Measurements from ENCODE around the gene TEX29.

Gene TEX29

DNA sequence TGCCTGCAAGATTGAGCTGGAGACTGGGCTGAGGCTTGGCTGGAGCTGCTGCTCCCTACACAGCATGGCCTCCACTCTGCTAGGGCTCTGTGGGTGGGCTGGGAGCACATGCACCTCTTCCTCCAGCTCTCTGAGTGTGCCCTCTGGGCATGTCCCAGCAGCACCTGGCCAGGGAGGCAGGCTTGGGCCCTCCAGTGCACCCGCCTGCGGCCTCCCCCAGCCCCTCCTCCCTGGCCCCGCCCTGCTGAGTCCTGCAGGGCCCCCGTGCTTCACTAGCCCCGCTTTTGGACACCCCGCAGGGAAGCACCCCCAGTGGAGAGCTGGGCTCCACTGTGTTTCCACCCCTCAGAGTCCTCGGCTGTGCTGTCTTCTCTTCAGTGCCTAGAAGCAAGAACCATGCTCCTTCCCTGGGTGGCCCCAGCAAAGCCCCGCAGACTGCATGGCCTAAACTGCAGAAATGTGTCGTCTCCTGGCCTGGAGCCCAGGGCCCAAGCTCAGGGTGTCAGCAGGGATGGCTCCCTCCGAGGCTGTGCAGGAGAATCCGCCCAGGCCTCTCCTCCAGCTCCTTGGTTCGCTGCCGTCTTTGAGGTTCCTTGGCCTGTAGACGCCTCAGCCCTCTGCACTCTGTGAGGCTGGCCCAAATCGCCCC, 5.0 kb upstream of the TEX29 start:
- Histone ChIP-seq H3K4me1 (no peaks in the 10 kb centered on the region), H3K36me3 (peaks cover 23 to 39% (median 28%) of the 10 kb centered on the region in 11 experiments), H3K4me2 (no peak overlapping the region), H3K27ac (no peak overlapping the region), H3K27me3 (no peaks in the 10 kb centered on the region), H3K9ac (no peak overlapping the region), H4K20me1 (peaks cover 0 to 22% (median 0%) of the 10 kb centered on the region in 11 experiments; a peak in 8 of 22 replicates), H3K9me3 (replicated peaks in 1 of 11) (peaks cover 3 to 29% (median 26%) of the 10 kb centered on the region in 11 experiments; a peak in 18 of 22 replicates), H3K4me3 (no peak overlapping the region)
- no peak for TF ChIP-seq Cebpa-rat (IDR thresholded peaks at IDR 0.05)

DNA sequence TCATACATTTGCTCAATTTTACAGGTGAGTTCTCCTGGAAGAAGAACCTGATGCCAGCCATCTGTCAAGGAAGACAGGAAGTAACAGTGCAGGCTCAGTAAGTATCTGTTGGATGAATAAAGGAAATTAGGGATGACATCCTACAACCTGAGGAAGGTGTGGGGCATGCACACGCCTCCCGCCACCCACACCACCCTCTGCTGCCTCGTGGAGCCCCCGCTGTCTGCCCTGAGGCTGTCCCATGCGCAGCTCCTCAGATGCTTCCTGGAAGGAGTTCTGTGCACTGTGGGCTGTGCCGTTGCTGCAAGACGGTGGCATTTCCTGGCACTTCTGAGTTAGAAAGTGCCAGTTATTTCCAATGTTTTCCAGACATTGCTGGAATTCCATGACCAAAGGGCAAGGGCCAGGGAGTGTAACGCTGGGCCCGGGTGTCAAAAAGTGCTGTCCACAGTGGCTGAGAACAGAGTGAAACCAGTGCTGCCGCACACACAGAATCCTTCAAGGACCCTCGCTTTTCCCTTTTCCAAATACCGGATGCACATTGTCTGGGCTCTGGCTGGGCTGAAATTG, 4.2 kb upstream of the TEX29 start:
- no peak overlapping the region for H3K27ac ChIP-seq

DNA sequence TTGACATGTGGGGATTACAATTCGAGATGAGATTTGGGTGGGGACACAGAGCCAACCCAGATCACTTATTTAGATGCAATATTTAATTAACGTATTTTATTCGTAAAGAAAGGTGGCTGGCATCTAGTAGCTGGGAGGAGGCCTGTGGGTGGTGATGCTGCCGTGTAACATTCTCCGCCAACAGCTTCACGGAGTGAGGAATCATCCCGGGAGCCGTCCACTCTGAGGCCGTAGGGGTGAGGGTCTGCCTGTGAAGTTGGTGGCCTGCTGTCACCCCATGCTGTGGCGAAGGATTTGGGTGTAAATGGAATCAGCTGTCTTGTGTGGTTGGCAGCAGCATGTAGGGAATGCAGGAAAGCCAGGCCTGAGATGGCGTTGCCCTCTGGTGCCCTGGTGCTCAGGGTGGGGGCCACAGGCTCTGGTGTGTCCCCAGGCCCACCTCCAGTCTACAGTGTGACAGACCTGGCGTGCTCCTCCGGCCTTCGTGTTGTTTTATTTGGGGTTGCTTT, 3.3 kb upstream of the TEX29 start:
- Histone ChIP-seq H3K27ac (no peak overlapping the region), H3K4me1 (peaks cover 0 to 2% (median under 1%) of the 10 kb centered on the region in 10 experiments; a peak in 7 of 20 replicates), H3K27me3 (no peaks in the 10 kb centered on the region), H3K9me3 (replicated peaks in 1 of 11) (peaks cover 0 to 14% (median 12%) of the 10 kb centered on the region in 11 experiments; a peak in 17 of 22 replicates), H3K9ac (no peak overlapping the region), H3K4me2 (no peak overlapping the region), H4K20me1 (peaks cover 0 to 18% (median 0%) of the 10 kb centered on the region in 11 experiments; a peak in 4 of 22 replicates), H3K36me3 (peaks cover 11 to 22% (median 14%) of the 10 kb centered on the region in 11 experiments; a peak in 21 of 22 replicates), H3K4me3 (no peak overlapping the region)
- TF ChIP-seq Cebpa-rat (IDR thresholded peaks at IDR 0.05), result no peak

More for the DNA sequence above, 4.2 kb upstream of the TEX29 start:
- Histone ChIP-seq H3K27me3 (no peaks in the 10 kb centered on the region), H4K20me1 (peaks cover 0 to 18% (median 0%) of the 10 kb centered on the region in 11 experiments; a peak in 6 of 22 replicates), H3K4me2 (no peak overlapping the region), H3K36me3 (peaks cover 19 to 31% (median 23%) of the 10 kb centered on the region in 11 experiments), H3K9me3 (replicated peaks in 1 of 11) (peaks cover 1 to 22% (median 20%) of the 10 kb centered on the region in 11 experiments; a peak in 18 of 22 replicates), H3K9ac (no peak overlapping the region), H3K4me1 (no peaks in the 10 kb centered on the region), H3K4me3 (no peak overlapping the region)
- no peak for TF ChIP-seq Cebpa-rat (IDR thresholded peaks at IDR 0.05)

DNA sequence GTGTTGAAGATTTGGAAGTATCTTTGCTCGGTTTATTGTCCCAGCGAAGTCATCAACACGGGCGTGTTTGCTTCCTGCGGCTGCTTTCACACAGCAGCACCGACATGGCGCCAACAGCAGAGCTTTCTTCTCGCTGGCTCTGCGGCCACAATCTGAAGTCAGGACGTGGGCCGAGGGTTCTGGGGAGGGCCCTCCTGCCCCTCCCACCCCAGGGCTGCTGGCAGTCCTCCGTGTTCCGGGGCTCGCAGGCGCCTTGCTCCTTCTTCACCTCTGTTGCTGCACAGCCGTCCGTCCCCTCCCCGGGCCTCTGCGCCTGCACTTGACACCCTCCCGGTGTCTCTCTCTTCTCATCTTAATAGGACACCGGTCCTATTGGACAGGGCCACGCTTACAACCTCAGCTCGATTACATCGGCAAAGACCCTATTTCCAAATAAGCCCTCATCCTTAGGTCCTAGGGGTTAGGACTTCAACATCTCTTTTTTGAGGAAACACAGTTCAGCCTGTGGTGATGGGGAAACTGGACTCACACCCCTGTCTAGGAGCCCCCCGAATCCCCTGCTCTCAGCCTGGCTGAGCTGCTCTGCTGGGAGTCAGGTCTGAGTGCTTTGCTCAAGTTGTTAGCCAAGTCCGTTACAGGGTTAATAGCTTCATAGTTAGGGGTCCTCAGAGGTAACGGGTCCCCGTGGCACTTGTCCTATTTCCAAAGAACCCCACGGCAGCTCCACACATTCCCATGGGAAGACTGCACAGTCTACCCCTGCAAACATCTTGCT, 2.7 kb upstream of the TEX29 start:
- H3K9ac ChIP-seq, result no peak overlapping the region
- H3K9me3 ChIP-seq (replicated peaks in 1 of 11), result peaks cover 0 to 7% (median 5%) of the 10 kb centered on the region in 11 experiments; a peak in 17 of 22 replicates
- H3K4me3 ChIP-seq, result no peak overlapping the region
- H3K27ac ChIP-seq, result no peak overlapping the region
- H3K4me1 ChIP-seq, result peaks cover 0 to 9% (median 7%) of the 10 kb centered on the region in 10 experiments; a peak in 12 of 20 replicates
- peaks cover 0 to 21% (median 0%) of the 10 kb centered on the region in 11 experiments; a peak in 4 of 22 replicates for H4K20me1 ChIP-seq
- H3K36me3 ChIP-seq, result peaks cover 4 to 16% (median 8%) of the 10 kb centered on the region in 11 experiments; a peak in 20 of 22 replicates
- TF ChIP-seq Cebpa-rat (IDR thresholded peaks at IDR 0.05), result no peak
- H3K27me3 ChIP-seq, result no peaks in the 10 kb centered on the region
- H3K4me2 ChIP-seq, result no peak overlapping the region

DNA sequence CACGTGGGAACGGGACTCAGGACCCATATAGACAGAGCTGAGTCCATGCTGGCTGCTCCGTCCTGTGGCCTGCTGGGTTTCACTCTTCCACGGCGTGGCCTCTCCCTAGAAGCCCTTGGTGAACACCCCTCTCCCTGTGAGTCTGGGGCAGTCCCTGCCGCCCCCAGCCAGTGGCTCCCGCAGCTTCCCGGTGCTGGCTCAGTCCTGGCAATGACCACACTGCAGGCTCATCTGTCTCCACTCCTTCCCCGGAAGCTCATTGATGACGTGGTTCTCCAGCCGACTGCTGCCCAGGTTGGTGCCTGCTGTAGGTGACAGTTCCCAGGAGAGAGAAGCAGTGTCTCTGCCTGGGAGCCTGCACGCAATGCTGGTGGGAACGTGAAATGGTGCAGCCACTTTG, 2.1 kb upstream of the TEX29 start:
- Histone ChIP-seq H3K36me3 (peaks cover 0 to 10% (median 1%) of the 10 kb centered on the region in 11 experiments; a peak in 9 of 22 replicates), H3K9ac (no peak overlapping the region), H3K4me3 (no peak overlapping the region), H3K9me3 (replicated peaks in 1 of 11) (peaks cover 0 to under 1% (median 0%) of the 10 kb centered on the region in 11 experiments; a peak in 2 of 22 replicates), H3K4me1 (peaks cover 0 to 15% (median 14%) of the 10 kb centered on the region in 10 experiments; a peak in 17 of 20 replicates), H3K4me2 (no peak overlapping the region), H3K27ac (no peak overlapping the region), H3K27me3 (no peaks in the 10 kb centered on the region), H4K20me1 (peaks cover 0 to 28% (median 0%) of the 10 kb centered on the region in 11 experiments; a peak in 5 of 22 replicates)
- TF ChIP-seq Cebpa-rat (IDR thresholded peaks at IDR 0.05), result no peak

DNA sequence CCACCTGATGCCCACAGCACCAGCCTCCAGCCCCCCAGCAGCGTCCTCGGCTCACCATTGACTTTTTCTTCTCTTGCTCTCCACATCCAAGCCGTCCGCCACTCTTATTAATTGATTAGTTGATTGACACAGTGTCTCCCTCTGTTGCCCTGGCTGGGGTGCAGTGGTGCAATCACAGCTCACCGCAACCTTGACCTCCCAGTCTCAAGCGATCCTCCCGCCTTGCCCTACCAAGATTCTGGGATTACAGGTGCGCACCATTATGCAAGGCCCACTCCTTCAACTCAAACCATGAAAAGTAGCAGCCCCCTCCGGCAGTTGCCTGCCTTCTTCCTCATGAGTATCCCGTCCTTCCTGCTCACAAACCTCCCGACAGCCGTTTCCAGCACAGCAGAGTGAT, 921 bp upstream of the TEX29 start:
- no peak overlapping the region for H3K4me3 ChIP-seq
- H4K20me1 ChIP-seq, result peaks cover 0 to 39% (median 0%) of the 10 kb centered on the region in 11 experiments; a peak in 6 of 22 replicates
- no peak for TF ChIP-seq Cebpa-rat (IDR thresholded peaks at IDR 0.05)
- H3K9me3 ChIP-seq (replicated peaks in 1 of 11), result no peaks in the 10 kb centered on the region
- H3K4me2 ChIP-seq, result no peak overlapping the region
- no peak overlapping the region for H3K27ac ChIP-seq
- peaks cover 0 to 7% (median 0%) of the 10 kb centered on the region in 11 experiments; a peak in 5 of 22 replicates for H3K36me3 ChIP-seq
- peaks cover 9 to 27% (median 25%) of the 10 kb centered on the region in 10 experiments for H3K4me1 ChIP-seq
- H3K9ac ChIP-seq, result no peak overlapping the region
- no peaks in the 10 kb centered on the region; a peak in 1 of 22 replicates for H3K27me3 ChIP-seq

DNA sequence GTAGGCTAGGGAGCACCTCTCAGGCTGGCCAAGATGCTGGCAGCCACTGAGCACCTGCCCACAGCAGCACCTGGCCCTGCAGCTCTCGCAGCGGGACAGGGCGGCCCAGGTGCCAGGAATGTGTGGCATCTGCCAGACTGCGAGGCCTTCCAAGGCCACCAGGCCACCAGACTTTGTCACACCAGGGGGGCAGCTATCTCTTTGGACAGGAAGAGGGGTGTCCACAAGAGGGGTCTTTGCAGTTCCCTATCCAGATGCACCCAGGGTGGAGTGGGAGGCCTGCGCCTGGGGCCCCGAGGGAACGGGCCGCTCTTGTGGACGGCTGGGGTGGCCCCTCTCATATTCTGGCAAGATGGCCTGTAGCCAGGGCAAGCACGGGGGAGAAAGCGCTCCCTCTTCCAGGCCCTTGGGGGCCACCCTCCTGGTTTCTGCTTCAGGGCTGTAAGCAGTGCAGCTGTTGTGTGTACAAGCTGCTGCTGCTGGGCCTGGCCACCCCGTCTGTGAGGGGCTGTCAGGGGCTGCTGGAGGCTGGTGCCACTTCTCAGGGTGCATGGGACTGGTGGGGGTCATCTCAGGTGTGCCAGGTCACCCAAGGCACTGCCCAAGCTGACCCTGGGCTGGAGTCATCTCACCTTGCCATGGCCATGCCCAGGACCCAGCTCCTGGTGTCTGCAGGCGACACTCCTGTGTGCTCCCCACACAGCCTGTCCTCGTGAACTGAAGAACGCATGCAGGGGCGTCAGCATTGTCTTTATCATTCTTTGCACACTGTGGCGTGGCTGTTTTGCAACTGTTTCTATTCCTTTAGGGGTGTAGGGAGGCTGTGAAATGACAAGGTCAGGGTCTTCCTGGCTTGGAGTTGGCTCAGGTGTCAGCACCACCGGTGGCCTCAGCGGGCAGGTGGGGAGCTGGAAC, 1.8 kb downstream of the TEX29 start:
- no peaks in the 10 kb centered on the region for H3K9me3 ChIP-seq (replicated peaks in 1 of 11)
- H3K9ac ChIP-seq, result no peak overlapping the region
- peak overlapping the region in 8 of 11 experiments; percentile 62 to 84 (median 76); a peak in 8 of 22 replicates for H3K4me2 ChIP-seq

More for the DNA sequence above, 1.8 kb downstream of the TEX29 start:
- no peak for TF ChIP-seq Cebpa-rat (IDR thresholded peaks at IDR 0.05)
- peaks cover 0 to 31% (median 0%) of the 10 kb centered on the region in 11 experiments; a peak in 6 of 22 replicates for H4K20me1 ChIP-seq
- H3K27ac ChIP-seq, result no peak overlapping the region
- peaks cover 13 to 38% (median 34%) of the 10 kb centered on the region in 10 experiments for H3K4me1 ChIP-seq
- H3K4me3 ChIP-seq, result no peak overlapping the region
- H3K27me3 ChIP-seq, result no peaks in the 10 kb centered on the region; a peak in 1 of 22 replicates
- H3K36me3 ChIP-seq, result no peaks in the 10 kb centered on the region

All from BLaER1 treated with 17β-estradiol and CSF1 and Interleukin-3, amounts not matched to agents 10 nM and 100 nM (cell line).